Measurements from ENCODE around the gene MEIOB.

DNA sequence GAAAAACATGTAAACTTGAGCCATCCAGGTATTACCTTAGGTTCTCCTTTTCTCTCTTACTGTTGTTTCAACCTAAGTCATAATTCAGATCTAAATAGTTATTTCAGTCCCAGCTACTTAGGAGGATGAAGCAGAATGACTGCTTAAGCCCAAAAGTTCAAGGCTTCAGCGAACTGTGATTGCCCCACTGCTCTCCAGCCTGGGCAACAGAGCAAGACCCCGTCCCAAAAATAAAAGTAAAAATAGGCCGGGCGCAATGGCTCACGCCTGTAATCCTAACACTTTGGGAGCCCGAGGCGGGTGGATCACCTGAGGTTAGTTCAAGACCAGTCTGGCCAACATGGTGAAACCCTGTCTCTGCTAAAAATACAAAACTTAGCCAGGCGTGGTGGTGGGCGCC is 9.6 kb downstream of the MEIOB start:
- no peak for TF ChIP-seq TCF4 (CRISPR knock-in tag; IDR thresholded peaks at IDR 0.05; ENCODE audit: borderline replicate concordance)
- no peak for TF ChIP-seq ZFP3 (CRISPR knock-in tag; IDR thresholded peaks at IDR 0.05)
- no peak for TF ChIP-seq PPARA (CRISPR knock-in tag; IDR thresholded peaks at IDR 0.05; ENCODE audit: borderline replicate concordance)
- no peak for TF ChIP-seq ISL1 (CRISPR knock-in tag; IDR thresholded peaks at IDR 0.05)
- TF ChIP-seq, protein P1, sequence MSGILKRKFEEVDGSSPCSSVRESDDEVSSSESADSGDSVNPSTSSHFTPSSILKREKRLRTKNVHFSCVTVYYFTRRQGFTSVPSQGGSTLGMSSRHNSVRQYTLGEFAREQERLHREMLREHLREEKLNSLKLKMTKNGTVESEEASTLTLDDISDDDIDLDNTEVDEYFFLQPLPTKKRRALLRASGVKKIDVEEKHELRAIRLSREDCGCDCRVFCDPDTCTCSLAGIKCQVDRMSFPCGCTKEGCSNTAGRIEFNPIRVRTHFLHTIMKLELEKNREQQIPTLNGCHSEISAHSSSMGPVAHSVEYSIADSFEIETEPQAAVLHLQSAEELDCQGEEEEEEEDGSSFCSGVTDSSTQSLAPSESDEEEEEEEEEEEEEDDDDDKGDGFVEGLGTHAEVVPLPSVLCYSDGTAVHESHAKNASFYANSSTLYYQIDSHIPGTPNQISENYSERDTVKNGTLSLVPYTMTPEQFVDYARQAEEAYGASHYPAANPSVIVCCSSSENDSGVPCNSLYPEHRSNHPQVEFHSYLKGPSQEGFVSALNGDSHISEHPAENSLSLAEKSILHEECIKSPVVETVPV (CRISPR knock-in tag; IDR thresholded peaks at IDR 0.05) = no peak
- no peak for TF ChIP-seq TOX (CRISPR knock-in tag; IDR thresholded peaks at IDR 0.05; ENCODE audit: borderline replicate concordance)
- TF ChIP-seq, protein P2, sequence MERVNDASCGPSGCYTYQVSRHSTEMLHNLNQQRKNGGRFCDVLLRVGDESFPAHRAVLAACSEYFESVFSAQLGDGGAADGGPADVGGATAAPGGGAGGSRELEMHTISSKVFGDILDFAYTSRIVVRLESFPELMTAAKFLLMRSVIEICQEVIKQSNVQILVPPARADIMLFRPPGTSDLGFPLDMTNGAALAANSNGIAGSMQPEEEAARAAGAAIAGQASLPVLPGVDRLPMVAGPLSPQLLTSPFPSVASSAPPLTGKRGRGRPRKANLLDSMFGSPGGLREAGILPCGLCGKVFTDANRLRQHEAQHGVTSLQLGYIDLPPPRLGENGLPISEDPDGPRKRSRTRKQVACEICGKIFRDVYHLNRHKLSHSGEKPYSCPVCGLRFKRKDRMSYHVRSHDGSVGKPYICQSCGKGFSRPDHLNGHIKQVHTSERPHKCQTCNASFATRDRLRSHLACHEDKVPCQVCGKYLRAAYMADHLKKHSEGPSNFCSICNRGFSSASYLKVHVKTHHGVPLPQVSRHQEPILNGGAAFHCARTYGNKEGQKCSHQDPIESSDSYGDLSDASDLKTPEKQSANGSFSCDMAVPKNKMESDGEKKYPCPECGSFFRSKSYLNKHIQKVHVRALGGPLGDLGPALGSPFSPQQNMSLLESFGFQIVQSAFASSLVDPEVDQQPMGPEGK (CRISPR knock-in tag; IDR thresholded peaks at IDR 0.05; ENCODE audit: borderline replicate concordance) = no peak
- TF ChIP-seq, protein P3, sequence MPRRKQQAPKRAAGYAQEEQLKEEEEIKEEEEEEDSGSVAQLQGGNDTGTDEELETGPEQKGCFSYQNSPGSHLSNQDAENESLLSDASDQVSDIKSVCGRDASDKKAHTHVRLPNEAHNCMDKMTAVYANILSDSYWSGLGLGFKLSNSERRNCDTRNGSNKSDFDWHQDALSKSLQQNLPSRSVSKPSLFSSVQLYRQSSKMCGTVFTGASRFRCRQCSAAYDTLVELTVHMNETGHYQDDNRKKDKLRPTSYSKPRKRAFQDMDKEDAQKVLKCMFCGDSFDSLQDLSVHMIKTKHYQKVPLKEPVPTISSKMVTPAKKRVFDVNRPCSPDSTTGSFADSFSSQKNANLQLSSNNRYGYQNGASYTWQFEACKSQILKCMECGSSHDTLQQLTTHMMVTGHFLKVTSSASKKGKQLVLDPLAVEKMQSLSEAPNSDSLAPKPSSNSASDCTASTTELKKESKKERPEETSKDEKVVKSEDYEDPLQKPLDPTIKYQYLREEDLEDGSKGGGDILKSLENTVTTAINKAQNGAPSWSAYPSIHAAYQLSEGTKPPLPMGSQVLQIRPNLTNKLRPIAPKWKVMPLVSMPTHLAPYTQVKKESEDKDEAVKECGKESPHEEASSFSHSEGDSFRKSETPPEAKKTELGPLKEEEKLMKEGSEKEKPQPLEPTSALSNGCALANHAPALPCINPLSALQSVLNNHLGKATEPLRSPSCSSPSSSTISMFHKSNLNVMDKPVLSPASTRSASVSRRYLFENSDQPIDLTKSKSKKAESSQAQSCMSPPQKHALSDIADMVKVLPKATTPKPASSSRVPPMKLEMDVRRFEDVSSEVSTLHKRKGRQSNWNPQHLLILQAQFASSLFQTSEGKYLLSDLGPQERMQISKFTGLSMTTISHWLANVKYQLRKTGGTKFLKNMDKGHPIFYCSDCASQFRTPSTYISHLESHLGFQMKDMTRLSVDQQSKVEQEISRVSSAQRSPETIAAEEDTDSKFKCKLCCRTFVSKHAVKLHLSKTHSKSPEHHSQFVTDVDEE (CRISPR knock-in tag; IDR thresholded peaks at IDR 0.05) = no peak
- no peak for TF ChIP-seq RARB (CRISPR knock-in tag; IDR thresholded peaks at IDR 0.05)
- TF ChIP-seq, protein P4, sequence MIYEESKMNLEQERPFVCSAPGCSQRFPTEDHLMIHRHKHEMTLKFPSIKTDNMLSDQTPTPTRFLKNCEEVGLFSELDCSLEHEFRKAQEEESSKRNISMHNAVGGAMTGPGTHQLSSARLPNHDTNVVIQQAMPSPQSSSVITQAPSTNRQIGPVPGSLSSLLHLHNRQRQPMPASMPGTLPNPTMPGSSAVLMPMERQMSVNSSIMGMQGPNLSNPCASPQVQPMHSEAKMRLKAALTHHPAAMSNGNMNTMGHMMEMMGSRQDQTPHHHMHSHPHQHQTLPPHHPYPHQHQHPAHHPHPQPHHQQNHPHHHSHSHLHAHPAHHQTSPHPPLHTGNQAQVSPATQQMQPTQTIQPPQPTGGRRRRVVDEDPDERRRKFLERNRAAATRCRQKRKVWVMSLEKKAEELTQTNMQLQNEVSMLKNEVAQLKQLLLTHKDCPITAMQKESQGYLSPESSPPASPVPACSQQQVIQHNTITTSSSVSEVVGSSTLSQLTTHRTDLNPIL (CRISPR knock-in tag; IDR thresholded peaks at IDR 0.05; ENCODE audit: low read depth) = no peak
- TF ChIP-seq, protein P5, sequence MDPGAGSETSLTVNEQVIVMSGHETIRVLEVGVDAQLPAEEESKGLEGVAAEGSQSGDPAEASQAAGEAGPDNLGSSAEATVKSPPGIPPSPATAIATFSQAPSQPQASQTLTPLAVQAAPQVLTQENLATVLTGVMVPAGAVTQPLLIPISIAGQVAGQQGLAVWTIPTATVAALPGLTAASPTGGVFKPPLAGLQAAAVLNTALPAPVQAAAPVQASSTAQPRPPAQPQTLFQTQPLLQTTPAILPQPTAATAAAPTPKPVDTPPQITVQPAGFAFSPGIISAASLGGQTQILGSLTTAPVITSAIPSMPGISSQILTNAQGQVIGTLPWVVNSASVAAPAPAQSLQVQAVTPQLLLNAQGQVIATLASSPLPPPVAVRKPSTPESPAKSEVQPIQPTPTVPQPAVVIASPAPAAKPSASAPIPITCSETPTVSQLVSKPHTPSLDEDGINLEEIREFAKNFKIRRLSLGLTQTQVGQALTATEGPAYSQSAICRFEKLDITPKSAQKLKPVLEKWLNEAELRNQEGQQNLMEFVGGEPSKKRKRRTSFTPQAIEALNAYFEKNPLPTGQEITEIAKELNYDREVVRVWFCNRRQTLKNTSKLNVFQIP (CRISPR knock-in tag; IDR thresholded peaks at IDR 0.05; ENCODE audit: borderline replicate concordance, low read depth) = no peak
- TF ChIP-seq OSR1 (CRISPR knock-in tag; IDR thresholded peaks at IDR 0.05) = no peak
